RPMI8226 (cell line): Measurements from ENCODE around the gene SLC8A2.

Experiments
- DNase-seq: peaks from one replicate; pipeline ENCODE4 v3.0.0-alpha.2; 2015

The SLC8A2 gene

DNA sequence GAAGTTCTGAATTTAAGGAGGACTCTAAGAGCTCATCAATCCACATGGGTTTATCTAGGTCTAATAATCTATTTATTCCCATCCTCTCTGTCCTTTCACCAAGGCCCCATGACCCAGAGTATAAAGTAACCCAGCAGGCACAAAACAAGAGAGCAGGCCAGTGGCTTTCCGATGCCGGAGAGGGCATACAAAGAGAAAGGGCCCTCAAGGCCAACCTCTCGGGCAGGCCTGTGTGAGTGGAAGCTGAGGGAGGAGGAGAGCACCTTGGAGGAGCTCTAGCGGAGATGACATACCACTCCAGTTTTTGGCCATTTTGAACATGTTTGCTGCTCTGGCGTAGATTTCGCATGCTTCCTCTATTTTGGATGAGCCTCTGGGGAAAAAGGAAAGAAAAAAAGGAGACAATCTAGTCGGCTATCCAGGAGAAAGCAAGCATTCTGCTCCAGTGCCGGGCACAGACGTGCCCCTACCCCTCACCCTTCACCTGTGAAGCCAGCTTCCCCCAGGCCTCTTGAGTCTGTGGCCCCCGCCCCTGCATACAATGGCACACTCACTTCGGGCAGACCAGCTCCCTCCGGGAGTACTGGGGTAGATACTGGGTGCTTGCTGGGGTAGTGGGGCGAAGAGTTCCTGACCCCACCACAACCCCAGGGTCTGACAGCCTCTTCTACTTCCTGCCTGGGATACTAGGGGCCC lies 31.6 kb upstream of the SLC8A2 start:
- no peak for DNase-seq

GRCh38 chr19:47499863-47500830 lies 28.5 kb upstream of the SLC8A2 start:
- DNase-seq = no peak

GRCh38 chr19:47499371-47499770 lies 27.7 kb upstream of the SLC8A2 start:
- DNase-seq = no peak

DNA sequence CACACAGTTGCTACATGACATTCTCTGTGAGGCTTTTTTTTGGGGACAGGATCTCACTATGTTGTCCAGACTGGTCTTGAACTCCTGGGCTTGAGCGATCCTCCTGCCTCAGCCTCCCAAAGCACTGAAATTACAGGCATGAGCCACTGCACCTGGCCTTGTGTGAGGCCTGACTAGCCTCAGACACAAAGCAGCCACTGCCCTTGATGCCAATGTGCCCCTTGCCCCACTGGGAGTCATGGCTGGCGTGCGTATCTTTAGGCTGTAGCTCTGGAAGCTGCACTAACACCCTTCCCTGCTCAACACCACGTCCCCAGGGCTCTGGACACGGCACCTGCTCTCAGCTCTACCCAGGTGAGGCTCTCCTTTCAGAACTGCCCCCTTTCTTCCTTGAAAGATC lies 26.9 kb upstream of the SLC8A2 start:
- no peak for DNase-seq

- no peak for DNase-seq
Measured at GRCh38 chr19:47497821-47498520, 26.3 kb upstream of the SLC8A2 start.

DNA sequence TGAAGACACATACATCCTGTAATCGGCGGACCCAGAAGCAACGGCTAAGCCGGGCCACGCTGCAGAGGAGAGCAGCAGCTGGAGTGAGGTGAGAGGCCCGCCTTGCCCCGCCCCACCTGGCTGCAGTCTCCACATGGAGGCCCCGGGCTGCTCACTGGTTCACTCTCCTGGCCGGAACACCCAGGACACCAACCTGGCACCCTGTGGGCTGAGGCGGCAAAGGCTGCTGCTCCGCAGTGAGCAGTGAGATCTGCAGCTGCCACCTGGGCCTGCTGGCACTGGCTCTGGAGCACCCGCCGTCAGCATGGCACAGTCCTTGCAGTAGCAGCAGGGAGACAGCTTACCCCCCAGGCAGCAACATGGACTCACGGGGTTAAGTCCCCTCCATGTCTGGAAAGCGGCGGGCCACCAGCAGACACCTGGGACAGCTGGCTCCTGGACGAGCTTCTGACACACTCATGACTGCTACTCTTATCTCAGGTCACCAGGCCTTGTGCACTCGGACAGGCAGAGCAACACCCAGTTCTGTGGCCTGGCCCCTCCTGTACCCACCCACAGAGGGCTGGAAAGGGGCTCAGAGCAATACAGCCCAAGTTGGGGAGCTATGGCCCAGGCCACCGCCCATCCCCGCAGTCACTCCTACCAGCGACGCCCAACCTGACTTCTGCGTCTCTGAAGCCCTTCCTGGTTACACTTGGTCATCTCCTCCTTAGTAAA lies 25.5 kb upstream of the SLC8A2 start:
- DNase-seq = no peak

DNA sequence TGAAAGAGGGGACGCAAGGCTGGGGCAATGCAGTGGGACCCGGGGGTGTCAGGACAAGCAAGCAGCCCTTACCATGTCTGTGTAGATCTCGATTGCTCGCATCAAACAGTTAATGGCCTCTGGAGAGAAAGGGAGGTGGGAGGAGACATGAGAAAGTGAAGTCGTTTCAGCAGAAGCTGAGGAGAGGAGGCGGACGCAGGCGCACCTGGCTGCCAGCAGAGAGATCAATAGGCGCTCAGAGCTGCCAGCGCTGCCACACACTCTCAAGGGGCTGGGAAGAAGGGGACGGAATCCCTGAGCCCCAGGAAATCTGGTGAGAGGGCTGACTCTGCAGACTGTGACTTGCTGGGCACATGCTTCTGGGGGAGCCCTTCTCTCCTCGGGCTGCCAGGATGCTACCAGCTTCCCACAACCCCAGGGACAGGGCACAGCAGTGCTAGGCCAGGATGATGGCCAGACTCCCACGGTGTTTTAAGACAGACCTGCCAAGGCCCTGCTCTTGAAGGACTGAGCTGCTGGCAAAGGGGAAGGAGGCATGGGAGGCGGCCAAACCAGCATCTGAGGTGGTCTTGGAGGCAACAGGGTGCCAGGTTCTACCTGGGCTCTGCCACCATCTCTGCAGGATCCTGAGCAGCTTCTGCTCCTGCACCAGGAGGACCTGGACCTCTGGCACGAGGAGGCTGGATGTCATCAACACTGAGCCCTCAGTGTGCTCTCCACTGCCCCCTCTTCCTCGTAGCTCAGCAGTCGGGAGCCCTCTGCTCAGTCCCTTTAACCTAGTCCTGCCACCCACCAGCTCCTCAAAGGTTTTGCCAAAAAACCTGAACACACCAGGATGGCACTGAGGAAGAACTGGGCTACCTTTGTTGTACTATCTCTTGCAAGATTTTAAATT lies 24.0 kb upstream of the SLC8A2 start:
- no peak for DNase-seq

- DNase-seq = no peak
Measured at GRCh38 chr19:47494729-47495128, 23.0 kb upstream of the SLC8A2 start.

DNA sequence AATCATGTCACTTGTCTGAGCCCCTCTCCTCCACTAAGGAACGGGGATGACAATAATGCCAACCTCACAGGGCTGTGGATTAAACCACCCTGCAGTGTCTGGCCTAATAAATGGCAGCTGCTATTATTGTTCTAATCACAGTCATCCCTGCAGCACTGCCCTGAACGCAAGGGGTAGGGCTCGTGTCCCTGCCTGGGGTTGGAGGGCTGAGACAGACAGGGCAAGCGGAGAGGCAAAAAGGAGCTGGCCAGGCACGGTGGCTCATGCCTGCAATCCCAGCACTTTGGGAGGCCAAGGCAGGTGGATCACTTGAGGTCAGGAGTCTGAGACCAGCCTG lies 22.5 kb upstream of the SLC8A2 start:
- no peak for DNase-seq

GRCh38 chr19:47493378-47494210 lies 21.9 kb upstream of the SLC8A2 start:
- DNase-seq = no peak

DNA sequence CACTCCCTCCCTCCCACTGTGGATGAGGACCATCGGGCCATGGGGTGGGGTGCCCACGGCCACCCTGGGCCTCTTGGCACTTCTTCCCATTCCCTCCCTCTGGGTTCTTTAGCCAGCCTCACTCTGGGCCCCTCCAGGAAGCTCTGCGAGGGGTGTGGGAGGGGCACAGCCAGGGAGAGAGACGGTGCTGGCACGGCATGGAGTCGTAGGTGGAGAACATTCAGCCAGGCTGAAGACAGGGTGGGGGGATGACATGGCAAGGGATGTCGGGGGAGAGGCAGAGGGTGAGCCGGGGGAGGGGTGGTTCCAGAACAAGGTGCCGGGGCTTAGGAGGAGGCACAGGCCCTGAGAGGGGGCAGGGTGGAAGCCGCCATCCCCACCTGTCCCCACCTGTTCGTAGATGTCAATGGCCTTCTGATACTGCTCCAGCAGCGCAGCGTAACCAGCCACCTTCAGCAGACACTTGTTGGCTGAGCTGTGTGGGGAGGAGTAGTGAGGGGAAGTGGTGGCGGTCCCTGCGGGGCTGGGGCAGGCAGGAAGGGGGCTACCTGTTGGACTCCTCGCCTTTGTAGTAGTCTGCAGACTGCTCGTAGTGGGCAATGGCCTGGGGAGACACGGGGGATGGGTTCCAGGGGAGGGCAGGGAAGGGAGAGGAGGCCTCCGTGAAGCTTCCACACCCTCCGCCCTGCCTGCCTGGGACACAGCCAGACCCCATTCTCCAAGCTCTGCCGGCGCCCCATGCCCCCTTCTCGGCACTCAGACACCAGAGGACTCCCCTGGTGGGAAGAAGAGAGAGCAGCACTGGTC lies 21.1 kb upstream of the SLC8A2 start:
- no peak for DNase-seq

DNA sequence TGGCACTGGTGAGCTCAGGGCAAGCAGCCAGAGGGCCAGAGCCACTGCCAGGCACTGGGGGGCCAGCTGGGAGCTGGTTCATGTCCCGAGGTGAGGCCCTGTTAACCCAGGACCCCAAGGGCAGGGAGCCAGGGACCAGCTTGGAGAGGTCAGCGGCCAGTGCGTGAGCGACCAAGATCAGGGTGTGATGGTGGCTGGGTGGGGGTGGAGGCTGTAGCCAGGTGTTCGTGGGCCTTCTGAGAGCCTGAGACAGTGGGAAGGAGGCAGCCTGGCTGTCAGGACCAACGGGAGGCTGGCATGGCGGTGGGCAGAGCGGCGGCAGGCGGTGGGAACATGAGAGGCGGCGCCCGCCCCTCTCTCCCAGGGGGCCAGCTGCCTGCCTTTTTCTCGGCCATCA lies 20.4 kb upstream of the SLC8A2 start:
- no peak for DNase-seq

GRCh38 chr19:47491358-47492136 lies 19.9 kb upstream of the SLC8A2 start:
- DNase-seq = no peak

GRCh38 chr19:47490847-47491246 lies 19.2 kb upstream of the SLC8A2 start:
- DNase-seq = peak; percentile 23

DNA sequence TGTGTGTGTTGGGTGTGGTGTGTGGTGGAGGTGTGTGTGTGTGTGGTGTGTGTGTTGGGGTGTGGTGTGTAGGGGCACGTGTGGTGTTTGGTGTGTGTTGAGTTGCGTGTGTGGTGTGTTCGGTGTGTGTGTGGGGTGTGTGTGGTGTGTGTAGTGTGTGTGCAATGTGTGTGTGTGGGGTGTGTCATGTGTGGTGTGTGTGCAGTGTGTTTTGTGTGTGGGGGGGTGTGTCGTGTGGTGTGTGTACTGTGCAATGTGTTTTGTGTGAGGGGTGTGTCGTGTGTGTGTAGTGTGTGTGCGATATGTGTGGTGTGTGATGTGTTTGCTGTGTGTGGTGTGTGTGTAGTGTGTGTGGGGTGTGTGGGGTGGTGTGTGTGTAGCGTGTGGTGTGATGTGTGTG lies 18.3 kb upstream of the SLC8A2 start:
- DNase-seq = no peak

GRCh38 chr19:47489072-47489914 lies 17.6 kb upstream of the SLC8A2 start:
- no peak for DNase-seq

GRCh38 chr19:47487551-47488515 lies 16.1 kb upstream of the SLC8A2 start:
- no peak for DNase-seq
